H1 (cell line): ENCODE results near the gene ZSCAN22. TPM values are rescaled to one million over a fixed set of nuclear protein-coding genes. Genes with fewer than 3 reads are reported as not detected.
A peak's percentile ranks its signal among the peaks of the same experiment; 100 is the strongest.

Source experiments
- CTCF ChIA-PET: fragments of 300-600 bp; sonication (Branson Sonifier 250); formaldehyde crosslinking; loops from one replicate; lab custom pipeline; 2021; ENCODE audit not compliant: partially characterized antibody; lab: Charles Lee
- POLR2A ChIA-PET: fragments of 300-600 bp; sonication (Branson Sonifier 250); formaldehyde crosslinking; loops from one replicate; lab custom pipeline; 2021; ENCODE audit warnings: inconsistent platforms; ENCODE audit not compliant: partially characterized antibody; lab: Charles Lee
- DNase-seq, 2 experiments: peaks; one replicate each; pipeline versions ENCODE4 v3.0.0 to v3.0.0-alpha.2; 2010 to 2022; ENCODE audit warnings: low spot score in 2 of 2, low read depth in 1 of 2, mixed read lengths in 1 of 2
- FAIRE-seq: peaks from 2 replicates; lab custom pipeline; 2011; peaks lifted over from hg19 to GRCh38; lab: Jason Lieb, UNC
- H2AFZ ChIP-seq: 2 replicates; pipeline ENCODE4 v1.8.1; 2012; ENCODE audit warnings: low read length, inconsistent platforms
- H2AK5ac ChIP-seq: 2 replicates; pipeline ENCODE4 v1.6.1; 2013; ENCODE audit warnings: low read depth, low read length
- H2BK120ac ChIP-seq: replicated peaks from 2 replicates; pipeline ENCODE3; 2013; ENCODE audit warnings: low read depth, low read length, inconsistent platforms
- H2BK12ac ChIP-seq: 2 replicates; pipeline ENCODE4 v1.6.1; 2013; ENCODE audit warnings: low read depth, low read length
- H2BK15ac ChIP-seq: 2 replicates; pipeline ENCODE4 v1.6.1; 2013; ENCODE audit warnings: low read length
- H2BK20ac ChIP-seq: 2 replicates; pipeline ENCODE4 v1.6.1; 2013; ENCODE audit warnings: low read length
- H2BK5ac ChIP-seq: 2 replicates; pipeline ENCODE4 v1.6.1; 2013; ENCODE audit warnings: low read depth, low read length
- H3K14ac ChIP-seq: 2 replicates; pipeline ENCODE4 v1.6.1; 2013; ENCODE audit warnings: inconsistent platforms; ENCODE audit not compliant: insufficient read length
- H3K18ac ChIP-seq: 2 replicates; pipeline ENCODE4 v1.6.1; 2013; ENCODE audit warnings: low read length; ENCODE audit errors: extremely low read depth
- H3K23ac ChIP-seq: 2 replicates; pipeline ENCODE4 v1.6.1; 2013; ENCODE audit warnings: inconsistent platforms; ENCODE audit not compliant: insufficient read length
- H3K23me2 ChIP-seq: 2 replicates; pipeline ENCODE4 v1.6.1; 2013; ENCODE audit warnings: low read depth, low read length
- H3K27ac ChIP-seq: 2 replicates; pipeline ENCODE4 v1.6.1; 2011; ENCODE audit warnings: low read depth, low read length, inconsistent platforms
- H3K27me3 ChIP-seq, 4 experiments: replicated peaks in 1 of 4; 1 replicate in 1 of 4; 2 replicates in 3 of 4; pipeline versions ENCODE4 v1.6.1 to v1.8.1; 2011 to 2013; ENCODE audit warnings: low read length in 3 of 4, mild to moderate bottlenecking in 3 of 4, inconsistent platforms in 2 of 4, mixed read lengths in 2 of 4, moderate library complexity in 1 of 4; ENCODE audit not compliant: control insufficient read depth in 3 of 4, insufficient read depth in 3 of 4; ENCODE audit errors: extremely low read depth in 1 of 4
- H3K36me3 ChIP-seq, 4 experiments: 2 replicates each; pipeline versions ENCODE4 v1.6.1 to v1.8.1; 2011 to 2013; ENCODE audit warnings: mild to moderate bottlenecking in 4 of 4, low read length in 3 of 4, moderate library complexity in 2 of 4, control low read depth in 1 of 4, inconsistent platforms in 1 of 4; ENCODE audit not compliant: insufficient read depth in 4 of 4, control insufficient read depth in 2 of 4
- H3K4ac ChIP-seq: replicated peaks from 2 replicates; pipeline ENCODE3; 2013; ENCODE audit warnings: low read length, low read depth, mixed read lengths, inconsistent platforms; ENCODE audit not compliant: insufficient read length
- H3K4me1 ChIP-seq, 4 experiments: replicated peaks in 1 of 4; 1 replicate in 1 of 4; 2 replicates in 3 of 4; pipeline versions ENCODE4 v1.6.1 to v1.8.1; 2011 to 2013; ENCODE audit warnings: low read length in 3 of 4, inconsistent platforms in 2 of 4, mixed read lengths in 1 of 4; ENCODE audit not compliant: insufficient read depth in 4 of 4, control insufficient read depth in 3 of 4
- H3K4me2 ChIP-seq, 2 experiments: 2 replicates each; pipeline versions ENCODE4 v1.6.1 to v1.8.1; 2011 to 2013; ENCODE audit warnings: low read depth in 2 of 2, low read length in 2 of 2, control low read depth in 1 of 2, inconsistent platforms in 1 of 2, mild to moderate bottlenecking in 1 of 2; ENCODE audit not compliant: insufficient read depth in 1 of 2
- H3K4me3 ChIP-seq, 4 experiments: fragments of 200-600, 300-600 bp in 1 of 4; sonication (generic), shearing (Covaris generic), sonication (Bioruptor Twin) in 1 of 4; 2 replicates each; pipeline versions ENCODE4 v1.5.1 to v1.8.1; 2011 to 2016; ENCODE audit warnings: low read length in 4 of 4, low read depth in 3 of 4, control low read depth in 2 of 4, inconsistent platforms in 2 of 4, mild to moderate bottlenecking in 2 of 4, mixed read lengths in 1 of 4, moderate library complexity in 1 of 4; ENCODE audit not compliant: insufficient read depth in 2 of 4; ENCODE audit errors: extremely low read depth in 1 of 4
- H3K56ac ChIP-seq: replicated peaks from 2 replicates; pipeline ENCODE3; 2013; ENCODE audit warnings: low read depth, mild to moderate bottlenecking, mixed read lengths, low read length, inconsistent platforms; ENCODE audit not compliant: insufficient read length
- H3K79me1 ChIP-seq: 2 replicates; pipeline ENCODE4 v1.6.1; 2013; ENCODE audit warnings: low read depth, low read length, control low read depth
- H3K79me2 ChIP-seq, 2 experiments: 2 replicates each; pipeline versions ENCODE4 v1.6.1 to v1.8.1; 2012 to 2013; ENCODE audit warnings: low read length in 2 of 2, mild to moderate bottlenecking in 2 of 2, inconsistent platforms in 1 of 2; ENCODE audit not compliant: insufficient read depth in 2 of 2, control insufficient read depth in 1 of 2
- H3K9ac ChIP-seq, 4 experiments: replicated peaks in 1 of 4; 1 replicate in 1 of 4; 2 replicates in 3 of 4; pipeline versions ENCODE4 v1.6.1 to v1.8.1; 2011 to 2013; ENCODE audit warnings: low read depth in 3 of 4, low read length in 3 of 4, control low read depth in 2 of 4, mild to moderate bottlenecking in 2 of 4, moderate library complexity in 2 of 4, inconsistent platforms in 1 of 4; ENCODE audit errors: extremely low read depth in 1 of 4
- H3K9me3 ChIP-seq, 2 experiments: 2 replicates each; pipeline versions ENCODE4 v1.6.1 to v1.8.1; 2012 to 2013; ENCODE audit warnings: mild to moderate bottlenecking in 2 of 2, moderate library complexity in 2 of 2, control low read depth in 1 of 2, inconsistent platforms in 1 of 2, low read depth in 1 of 2, low read length in 1 of 2, mixed read lengths in 1 of 2; ENCODE audit not compliant: insufficient read depth in 2 of 2
- H4K20me1 ChIP-seq, 2 experiments: replicated peaks in 1 of 2; 2 replicates each; pipeline versions ENCODE3 to v1.8.1; 2011 to 2013; ENCODE audit warnings: inconsistent platforms in 2 of 2, low read length in 2 of 2, mild to moderate bottlenecking in 1 of 2; ENCODE audit not compliant: insufficient read depth in 2 of 2, control insufficient read depth in 1 of 2
- H4K5ac ChIP-seq: 2 replicates; pipeline ENCODE4 v1.6.1; 2013; ENCODE audit warnings: low read length, low read depth, mixed read lengths, inconsistent platforms; ENCODE audit not compliant: insufficient read length
- H4K8ac ChIP-seq: 2 replicates; pipeline ENCODE4 v1.8.0; 2013; ENCODE audit warnings: mild to moderate bottlenecking, moderate library complexity, low read length, inconsistent platforms; ENCODE audit not compliant: insufficient read depth; ENCODE audit errors: extremely low read depth
- H4K91ac ChIP-seq: replicated peaks from 2 replicates; pipeline ENCODE3; 2013; ENCODE audit warnings: low read length, mixed read lengths, inconsistent platforms; ENCODE audit not compliant: insufficient read length
- POLR2AphosphoS5 ChIP-seq: IDR thresholded peaks from 2 replicates; pipeline ENCODE4 v1.6.1; 2011; ENCODE audit warnings: low read depth, low read length
- SAP30 ChIP-seq: fragments of 300-600 bp; sonication (generic); IDR thresholded peaks from 2 replicates; pipeline ENCODE4 v1.7.1; 2012; ENCODE audit warnings: low read length, moderate library complexity, mild to moderate bottlenecking, inconsistent platforms; ENCODE audit not compliant: insufficient read depth, insufficient replicate concordance
- WGBS, 2 experiments: shearing (Covaris generic) in 1 of 2; methylation state at CpG; one replicate each; pipeline versions ENCODE4 v1.1.6 to v1.1.7; 2013 to 2015; ENCODE audit warnings: low lambda C conversion rate in 2 of 2, mixed read lengths in 2 of 2, inconsistent platforms in 1 of 2, low coverage in 1 of 2, missing lambda C conversion rate in 1 of 2; ENCODE audit not compliant: insufficient replicate concordance in 2 of 2, insufficient coverage in 1 of 2, insufficient read length in 1 of 2; ENCODE audit errors: extremely low coverage in 1 of 2, missing lambda C conversion rate in 1 of 2; 5-methylcytosine and 5-hydroxymethylcytosine counted together
- polyA plus RNA-seq, 7 experiments: library from polyadenylated mRNA; depleted of rRNA in 3 of 7; stranded (reverse) in 5 of 7; unstranded in 2 of 7; fragments of >200 nt in 5 of 7; fragments of 200-250 nt in 2 of 7; gene quantifications; 1 replicate in 5 of 7; 2 replicates in 1 of 7; 4 replicates in 1 of 7; pipeline versions ENCODE4 v1.2.1 to v1.2.3, GENCODE V29; 2011 to 2013; ENCODE audit warnings: missing spikeins in 2 of 7, mixed read lengths in 2 of 7
- total RNA-seq: library from RNA; stranded (reverse); fragmentation: NEBNext Ultra II Directional; extraction: Animal tissue kit (Norgen Biotek cat#: 25700); gene quantifications from 2 replicates; pipeline ENCODE4 v1.2.1, GENCODE V29; 2021

Gene ZSCAN22
- total and polyA plus RNA-seq, 2 of the 8 experiments (the other 6 are each of a cell fraction or from before 2014, with no cell fraction given), result 3.2 to 3.3 TPM

- H3K23ac ChIP-seq, result no peak overlapping the region
- 0 out of 2 replicates have a peak overlapping the region, but pooled peaks have one; percentile 72 for H3K27ac ChIP-seq
- no peaks in the 10 kb centered on the region; the same call in 1 of the 2 replicates for H3K79me1 ChIP-seq
- no peak overlapping the region for H2BK12ac ChIP-seq
- no peak overlapping the region for H3K14ac ChIP-seq
- ChIA-PET POLR2A (interaction anchor here (0.6 to 8.5 kb wide), 7 partner anchors 8 to 164 kb away, joined by 3 to 94 read pairs (median 5); partner anchors contain the start of genes TRIM28, ZNF497 and ZNF544), CTCF (interaction anchor here (1.0 to 1.7 kb wide), 4 partner anchors 9 to 18 kb away, joined by 4 to 6 read pairs (median 4); partner anchors contain the start of gene ZNF497)
- H2BK120ac ChIP-seq, result no peak overlapping the region
- peak overlapping the region; percentile 33 for H3K56ac ChIP-seq
- peak overlapping the region; percentile 91 to 98 for H3K4me2 ChIP-seq
- H2BK15ac ChIP-seq, result no peak overlapping the region
- H3K36me3 ChIP-seq, result no peaks in the 10 kb centered on the region
- peaks cover 0 to 5% of the 10 kb centered on the region in 2 experiments for H4K20me1 ChIP-seq
- H2BK20ac ChIP-seq, result no peak overlapping the region
- H3K4ac ChIP-seq, result peak overlapping the region; percentile 21
- H3K4me3 ChIP-seq, result peak overlapping the region; percentile 56 to 77 (median 64)
- H4K91ac ChIP-seq, result peak overlapping the region; percentile 15
- H4K8ac ChIP-seq, result peak overlapping the region; percentile 86
- H3K18ac ChIP-seq, result peak overlapping the region; percentile 55; the same call in 1 of the 2 replicates
- H3K4me1 ChIP-seq, result peaks cover 0 to 4% (median 2%) of the 10 kb centered on the region in 4 experiments; a peak in 2 of 7 replicates
- H3K9ac ChIP-seq, result peak overlapping the region; percentile 72 to 86 (median 80)
- peak overlapping the region; percentile 78; the same call in 1 of the 2 replicates for H2AFZ ChIP-seq
- WGBS, 2 experiments, result 12% methylated on average over 24 of the region's 24 CpGs; no CpG with 5 or more reads in 1 of the 2 experiments
- DNase-seq, result no peak
- peaks cover 7% of the 10 kb centered on the region for H3K23me2 ChIP-seq
- H3K27me3 ChIP-seq, result no peaks in the 10 kb centered on the region
- peak overlapping the region; percentile 3 for H4K5ac ChIP-seq
- H2BK5ac ChIP-seq, result no peak overlapping the region
- no peak for TF ChIP-seq POLR2AphosphoS5
- peak; percentile 44 for TF ChIP-seq SAP30
- no peaks in the 10 kb centered on the region; a peak in 1 of 4 replicates for H3K79me2 ChIP-seq
- no peak overlapping the region for H2AK5ac ChIP-seq
- no peaks in the 10 kb centered on the region for H3K9me3 ChIP-seq
- no peak for FAIRE-seq
Observed at GRCh38 chr19:58380037-58380661, 53.4 kb downstream of the ZSCAN22 start.
